Fibroblast of mammary gland (primary cell): ENCODE data around the gene CAPN5.

Experiments
- DNase-seq: peaks from one replicate; pipeline ENCODE4 v3.0.0-alpha.2; 2010; ENCODE audit warnings: low read depth
- H3K4me3 ChIP-seq: 2 replicates; pipeline ENCODE4 v1.5.1; 2011; ENCODE audit warnings: low read depth, mild to moderate bottlenecking, low read length, moderate library complexity; ENCODE audit not compliant: control insufficient read depth
- CTCF ChIP-seq: conservative IDR thresholded peaks from 2 replicates; pipeline ENCODE4 v1.5.1; 2011; ENCODE audit warnings: low read depth, low read length, inconsistent platforms; ENCODE audit not compliant: control insufficient read depth, insufficient read depth

The CAPN5 gene

GRCh38 chr11:77121876-77122575, 55.3 kb downstream of the CAPN5 start:
- DNase-seq: no peak
- no peak for TF ChIP-seq CTCF
- H3K4me3 ChIP-seq: no peak overlapping the region

- H3K4me3 ChIP-seq: no peak overlapping the region
- DNase-seq: no peak
- no peak for TF ChIP-seq CTCF
Measured at GRCh38 chr11:77122576-77123212, 55.9 kb downstream of the CAPN5 start.

GRCh38 chr11:77123591-77123990, 56.8 kb downstream of the CAPN5 start:
- no peak overlapping the region for H3K4me3 ChIP-seq
- no peak for DNase-seq
- no peak for TF ChIP-seq CTCF

- TF ChIP-seq CTCF: no peak
Measured at GRCh38 chr11:77124041-77124440, 57.3 kb downstream of the CAPN5 start.

GRCh38 chr11:77124488-77124887, 57.7 kb downstream of the CAPN5 start:
- H3K4me3 ChIP-seq: no peak overlapping the region
- TF ChIP-seq CTCF: no peak
- no peak for DNase-seq

More at GRCh38 chr11:77124041-77124440, 57.3 kb downstream of the CAPN5 start:
- no peak overlapping the region for H3K4me3 ChIP-seq
- no peak for DNase-seq

- no peak for TF ChIP-seq CTCF
- no peak overlapping the region for H3K4me3 ChIP-seq
- no peak for DNase-seq
Measured at GRCh38 chr11:77125191-77125590, 58.4 kb downstream of the CAPN5 start.
